B cell (primary cell): ENCODE data around the gene CACNA1D. TPM values are rescaled to one million over a fixed set of nuclear protein-coding genes. Genes with fewer than 3 reads are reported as not detected.

Experiments used
- ATAC-seq: fragments of 200-7000 bp; cut with Tn5 transposase; one replicate; pipeline ENCODE4 v1.10.0; 2021; ENCODE audit warnings: low read depth, mild to moderate bottlenecking, moderate number of reproducible peaks, moderate library complexity
- CTCF ChIA-PET: fragments of 350-600 bp; sonication (Branson Sonifier 250); formaldehyde crosslinking; loops from one replicate; lab custom pipeline; 2021; ENCODE audit warnings: antibody characterized with exemption, inconsistent platforms; lab: Charles Lee
- POLR2A ChIA-PET: fragments of 350-600 bp; sonication (Branson Sonifier 250); formaldehyde crosslinking; loops from one replicate; lab custom pipeline; 2021; ENCODE audit warnings: antibody characterized with exemption; lab: Charles Lee
- DNase-seq: peaks from one replicate; pipeline ENCODE4 v3.0.0; 2013
- H2AFZ ChIP-seq: 2 replicates; pipeline ENCODE4 v1.6.1; 2012; ENCODE audit warnings: mild to moderate bottlenecking, low read depth, low read length; ENCODE audit not compliant: insufficient read depth, poor library complexity, severe bottlenecking
- H3K27ac ChIP-seq, 2 donors: 1 replicate in 1 of 2; 2 replicates in 1 of 2; pipeline ENCODE4 v1.5.1; 2012 to 2013; ENCODE audit warnings: low read length in 2 of 2, mild to moderate bottlenecking in 2 of 2, moderate library complexity in 1 of 2
- H3K27me3 ChIP-seq, 4 experiments: fragments of 200-600 bp in 1 of 4; sonication (generic) in 1 of 4; replicated peaks in 1 of 4; 1 replicate in 2 of 4; 2 replicates in 2 of 4; pipeline versions ENCODE4 v1.6.1 to v1.7.0; 2013 to 2016; ENCODE audit warnings: low read length in 3 of 4, mild to moderate bottlenecking in 2 of 4, mixed read lengths in 1 of 4, moderate library complexity in 1 of 4; ENCODE audit not compliant: insufficient read depth in 4 of 4, control insufficient read depth in 3 of 4; ENCODE audit errors: control extremely low read depth in 1 of 4
- H3K36me3 ChIP-seq, 2 experiments: replicated peaks in 1 of 2; 1 replicate in 1 of 2; 2 replicates in 1 of 2; pipeline versions ENCODE4 v1.6.1 to v1.7.1; 2013; ENCODE audit warnings: low read length in 1 of 2; ENCODE audit not compliant: insufficient read depth in 2 of 2, control insufficient read depth in 1 of 2; ENCODE audit errors: control extremely low read depth in 1 of 2, extremely low read depth in 1 of 2
- H3K4me1 ChIP-seq, 2 donors: fragments of 200-600 bp in 1 of 2; sonication (generic) in 1 of 2; 1 replicate in 1 of 2; 2 replicates in 1 of 2; pipeline versions ENCODE4 v1.5.1 to v1.6.1; 2013 to 2017; ENCODE audit warnings: low read length in 2 of 2; ENCODE audit not compliant: control insufficient read depth in 2 of 2, insufficient read depth in 2 of 2
- H3K4me2 ChIP-seq: replicated peaks from 2 replicates; pipeline ENCODE3; 2012; ENCODE audit warnings: mild to moderate bottlenecking, low read depth, low read length; ENCODE audit not compliant: poor library complexity, severe bottlenecking
- H3K4me3 ChIP-seq, 5 experiments: fragments of 200-600 bp in 1 of 5; sonication (generic) in 1 of 5; 1 replicate in 3 of 5; 2 replicates in 2 of 5; pipeline versions ENCODE4 v1.5.1 to v1.7.0; 2011 to 2016; ENCODE audit warnings: low read length in 4 of 5, mild to moderate bottlenecking in 4 of 5, low read depth in 2 of 5, control low read depth in 1 of 5, moderate library complexity in 1 of 5; ENCODE audit not compliant: insufficient read depth in 1 of 5; ENCODE audit errors: control extremely low read depth in 1 of 5, extremely low read depth in 1 of 5
- H3K79me2 ChIP-seq: fragments of 200-600 bp; sonication (generic); one replicate; pipeline ENCODE4 v1.6.0; 2016; ENCODE audit warnings: low read length; ENCODE audit not compliant: control insufficient read depth, insufficient read depth
- H3K9ac ChIP-seq: fragments of 200-600 bp; sonication (generic); 2 replicates; pipeline ENCODE4 v1.6.1; 2017; ENCODE audit warnings: mild to moderate bottlenecking, low read length, moderate library complexity
- H3K9me3 ChIP-seq, 3 donors: one replicate each; pipeline versions ENCODE4 v1.6.1 to v1.7.1; 2013; ENCODE audit warnings: low read length in 2 of 3; ENCODE audit not compliant: control insufficient read depth in 2 of 3, insufficient read depth in 1 of 3; ENCODE audit errors: control extremely low read depth in 1 of 3
- H4K20me1 ChIP-seq: 2 replicates; pipeline ENCODE4 v1.6.0; 2012; ENCODE audit warnings: mild to moderate bottlenecking, low read length; ENCODE audit not compliant: insufficient read depth, control insufficient read depth, poor library complexity, severe bottlenecking
- H3K27ac Mint-ChIP-seq: one replicate; pipeline ENCODE4 v1.8.0; 2021; ENCODE audit warnings: mixed read lengths
- H3K27me3 Mint-ChIP-seq: one replicate; pipeline ENCODE4 v1.8.0; 2021; ENCODE audit warnings: mixed read lengths
- H3K4me1 Mint-ChIP-seq: one replicate; pipeline ENCODE4 v1.8.0; 2021; ENCODE audit warnings: mixed read lengths
- H3K4me3 Mint-ChIP-seq: one replicate; pipeline ENCODE4 v1.8.0; 2021; ENCODE audit warnings: mixed read lengths
- H3K9me3 Mint-ChIP-seq: one replicate; pipeline ENCODE4 v1.8.0; 2022; ENCODE audit warnings: mixed read lengths; ENCODE audit not compliant: insufficient read depth
- CTCF ChIP-seq: fragments of 200-600 bp; IDR thresholded peaks from one replicate; pipeline ENCODE4 v1.8.0; 2022; ENCODE audit warnings: antibody characterized with exemption, mild to moderate bottlenecking
- EZH2 ChIP-seq: IDR thresholded peaks from 2 replicates; pipeline ENCODE4 v1.6.1; 2012; ENCODE audit warnings: borderline replicate concordance, low read depth, mild to moderate bottlenecking, moderate library complexity, low read length; ENCODE audit not compliant: insufficient read depth, poor library complexity, severe bottlenecking
- WGBS: methylation state at CpG from one replicate; pipeline ENCODE4 v1.1.5; 2013; ENCODE audit warnings: missing lambda C conversion rate; ENCODE audit not compliant: insufficient coverage; 5-methylcytosine and 5-hydroxymethylcytosine counted together
- intact Hi-C: fragments of 100-400 bp; cut with micrococcal nuclease; formaldehyde crosslinking; loops from one replicate; pipeline ENCODE4 v1.10.0; 2022
- polyA plus RNA-seq: library from polyadenylated mRNA; depleted of rRNA; stranded (reverse); fragments of >200 nt; gene quantifications from 2 replicates; pipeline ENCODE4 v1.2.3, GENCODE V29; 2012
- total RNA-seq, 2 donors: library from RNA; stranded (reverse); fragments of 120-200 nt in 1 of 2; gene quantifications; 1 replicate in 1 of 2; 2 replicates in 1 of 2; pipeline versions ENCODE4 v1.2.3 to v1.2.4, GENCODE V29; 2013 to 2022

The CACNA1D gene
- total and polyA plus RNA-seq, 2 donors (not counting 1 experiment from before 2014, with no cell fraction given), result 0.06 to 0.07 TPM

- H3K9ac ChIP-seq, result no peak overlapping the region
- H3K9me3 Mint-ChIP-seq, result no peaks in the 10 kb centered on the region
- 86% methylated on average over 12 of the region's 14 CpGs for WGBS
- DNase-seq, result no peak
- no peaks in the 10 kb centered on the region for H3K79me2 ChIP-seq
- H3K27me3 Mint-ChIP-seq, result no peaks in the 10 kb centered on the region
- POLR2A ChIA-PET, result no interaction called here
- no peak overlapping the region for H3K27ac ChIP-seq
- H3K4me2 ChIP-seq, result no peak overlapping the region
- no peak overlapping the region for H3K27ac Mint-ChIP-seq
- H2AFZ ChIP-seq, result no peak overlapping the region
- no peaks in the 10 kb centered on the region for H3K9me3 ChIP-seq
- CTCF ChIA-PET, result no interaction called here
- H3K4me3 Mint-ChIP-seq, result no peak overlapping the region
- H3K4me1 Mint-ChIP-seq, result no peaks in the 10 kb centered on the region
- H3K36me3 ChIP-seq, result no peaks in the 10 kb centered on the region
- H4K20me1 ChIP-seq, result no peaks in the 10 kb centered on the region
- no peak for TF ChIP-seq EZH2
- TF ChIP-seq CTCF, result no peak
- no peak overlapping the region for H3K4me3 ChIP-seq
- intact Hi-C loops, result no loop called here
- H3K4me1 ChIP-seq, result no peaks in the 10 kb centered on the region
- peaks cover 0 to 1% (median 0%) of the 10 kb centered on the region in 4 experiments for H3K27me3 ChIP-seq
- no peak for ATAC-seq
Observed at GRCh38 chr3:53764026-53764775, 269.8 kb downstream of the CACNA1D start.

GRCh38 chr3:53765753-53766152, 271.3 kb downstream of the CACNA1D start:
- Mint-ChIP-seq H3K4me1 (no peaks in the 10 kb centered on the region), H3K9me3 (no peaks in the 10 kb centered on the region), H3K4me3 (no peak overlapping the region), H3K27me3 (no peaks in the 10 kb centered on the region), H3K27ac (no peak overlapping the region)
- Histone ChIP-seq H3K9ac (no peak overlapping the region), H2AFZ (no peak overlapping the region), H3K27ac (no peak overlapping the region), H3K4me2 (no peak overlapping the region), H3K4me1 (no peaks in the 10 kb centered on the region), H3K4me3 (no peak overlapping the region), H3K79me2 (no peaks in the 10 kb centered on the region), H3K27me3 (peaks cover 0 to 6% (median 0%) of the 10 kb centered on the region in 4 experiments), H3K9me3 (no peaks in the 10 kb centered on the region), H3K36me3 (no peaks in the 10 kb centered on the region), H4K20me1 (no peaks in the 10 kb centered on the region)
- no peak for ATAC-seq
- CTCF ChIA-PET, result no interaction called here
- WGBS, result 98% methylated on average over 5 of the region's 5 CpGs
- POLR2A ChIA-PET, result no interaction called here
- TF ChIP-seq EZH2 (no peak), CTCF (no peak)
- no peak for DNase-seq
- intact Hi-C loops, result no loop called here
